ENCODE measurements around the gene NVL. TPM values are rescaled to one million over a fixed set of nuclear protein-coding genes. Genes with fewer than 3 reads are reported as not detected.
A peak's percentile ranks its signal among the peaks of the same experiment; 100 is the strongest.

Gene NVL
- total and polyA plus RNA-seq, 4 donors = 15.7 to 28.5 (median 23.9) TPM

GRCh38 chr1:224188286-224188685 is 141.7 kb downstream of the NVL start:
- Histone ChIP-seq H3K27ac (ENCODE audit: low read depth in 1 of 2, low read length in 2 of 2) (no peak overlapping the region), H3K27me3 (ENCODE audit: control insufficient read depth in 1 of 2, insufficient read depth in 2 of 2, low read length in 1 of 2) (no peaks in the 10 kb centered on the region), H3K36me3 (ENCODE audit: control insufficient read depth in 1 of 2, insufficient read depth in 2 of 2, low read length in 1 of 2) (peaks cover 0 to 4% of the 10 kb centered on the region in 2 donors), H3K9me3 (ENCODE audit: control insufficient read depth, low read length) (no peaks in the 10 kb centered on the region), H3K4me3 (ENCODE audit: low read length in 2 of 2) (no peak overlapping the region), H3K4me1 (ENCODE audit: control insufficient read depth in 1 of 2, insufficient read depth in 2 of 2, low read length in 2 of 2) (no peaks in the 10 kb centered on the region)
- no peak for DNase-seq
- intact Hi-C loops (cut with DNase I) = no loop called here
- WGBS, 2 donors = 97 to 99% methylated on average over 2 of the region's 2 CpGs
- ATAC-seq (ENCODE audit: low FRiP score) = no peak

GRCh38 chr1:224185208-224185607 is 144.8 kb downstream of the NVL start:
- no peaks in the 10 kb centered on the region for H3K27me3 ChIP-seq (ENCODE audit: control insufficient read depth in 1 of 2, insufficient read depth in 2 of 2, low read length in 1 of 2)
- H3K4me3 ChIP-seq (ENCODE audit: low read length in 2 of 2) = no peak overlapping the region
- no peaks in the 10 kb centered on the region for H3K36me3 ChIP-seq (ENCODE audit: control insufficient read depth in 1 of 2, insufficient read depth in 2 of 2, low read length in 1 of 2)
- no peak for ATAC-seq (ENCODE audit: low FRiP score)
- 88 to 89% methylated on average over 8 of the region's 8 CpGs for WGBS, 2 donors
- no peaks in the 10 kb centered on the region for H3K4me1 ChIP-seq (ENCODE audit: control insufficient read depth in 1 of 2, insufficient read depth in 2 of 2, low read length in 2 of 2)
- H3K27ac ChIP-seq (ENCODE audit: low read depth in 1 of 2, low read length in 2 of 2) = no peak overlapping the region
- no peaks in the 10 kb centered on the region for H3K9me3 ChIP-seq (ENCODE audit: control insufficient read depth, low read length)
- intact Hi-C loops (cut with DNase I) = no loop called here
- DNase-seq = no peak

DNA sequence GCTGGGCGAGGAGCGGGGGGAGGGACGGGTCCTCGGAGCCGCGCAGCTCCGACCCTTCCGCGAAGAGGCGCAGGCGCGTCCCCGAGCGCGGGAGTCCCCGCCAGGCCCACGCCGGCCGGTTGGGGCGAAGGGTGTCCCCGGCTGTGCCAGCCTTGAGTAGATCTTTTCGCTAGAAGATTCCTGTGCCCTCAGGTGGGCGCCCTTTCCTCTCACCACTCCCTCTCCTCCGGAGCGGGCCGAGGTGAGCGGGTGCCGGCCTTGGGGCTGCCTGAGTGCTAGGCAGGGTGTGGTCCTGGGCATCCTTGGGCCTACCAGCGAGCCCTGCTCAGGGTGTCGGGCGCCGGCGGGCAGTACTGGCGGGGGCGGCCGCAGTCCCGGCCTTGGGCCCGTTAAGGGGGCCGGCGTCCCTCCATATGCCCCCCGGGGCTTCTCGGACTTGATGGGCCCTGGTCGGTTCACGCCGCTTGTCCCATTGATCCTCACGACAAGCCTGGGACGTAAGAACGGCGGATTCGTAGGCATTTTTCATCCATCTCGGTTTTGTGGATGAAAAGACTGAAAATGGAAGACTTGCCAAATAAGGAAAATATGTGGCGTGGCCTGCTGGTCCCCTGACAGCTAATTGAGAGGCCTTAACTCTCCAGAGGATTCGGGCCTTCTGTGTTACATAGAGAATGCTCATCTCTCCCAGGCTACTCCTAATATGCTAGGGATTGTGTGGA is 146.2 kb downstream of the NVL start:
- H3K9me3 ChIP-seq (ENCODE audit: control insufficient read depth, low read length) = no peaks in the 10 kb centered on the region
- ATAC-seq (ENCODE audit: low FRiP score) = peak; percentile 87
- H3K4me1 ChIP-seq (ENCODE audit: control insufficient read depth in 1 of 2, insufficient read depth in 2 of 2, low read length in 2 of 2) = no peaks in the 10 kb centered on the region
- intact Hi-C loops (cut with DNase I) = loop anchor here in 1 of 2 donors (5.0 kb wide), 1 partner anchor 66 kb away; no protein-coding TSS in a partner anchor
- peak overlapping the region; percentile 88 to 96 for H3K27ac ChIP-seq (ENCODE audit: low read depth in 1 of 2, low read length in 2 of 2)
- DNase-seq = peak; percentile 76 to 88
- H3K36me3 ChIP-seq (ENCODE audit: control insufficient read depth in 1 of 2, insufficient read depth in 2 of 2, low read length in 1 of 2) = no peaks in the 10 kb centered on the region
- WGBS, 2 donors = 0% methylated on average over 43 to 53 of the region's 53 CpGs
- H3K27me3 ChIP-seq (ENCODE audit: control insufficient read depth in 1 of 2, insufficient read depth in 2 of 2, low read length in 1 of 2) = no peaks in the 10 kb centered on the region
- peak overlapping the region; percentile 78 to 96 for H3K4me3 ChIP-seq (ENCODE audit: low read length in 2 of 2)

- Histone ChIP-seq H3K9me3 (ENCODE audit: control insufficient read depth, low read length) (no peaks in the 10 kb centered on the region), H3K4me3 (ENCODE audit: low read length in 2 of 2) (peak within 1 kb of the TSS; percentile 78 to 96), H3K27ac (ENCODE audit: low read depth in 1 of 2, low read length in 2 of 2) (peak within 1 kb of the TSS; percentile 88 to 96), H3K27me3 (ENCODE audit: control insufficient read depth in 1 of 2, insufficient read depth in 2 of 2, low read length in 1 of 2) (no peaks in the 10 kb centered on the region), H3K36me3 (ENCODE audit: control insufficient read depth in 1 of 2, insufficient read depth in 2 of 2, low read length in 1 of 2) (no peaks in the 10 kb centered on the region), H3K4me1 (ENCODE audit: control insufficient read depth in 1 of 2, insufficient read depth in 2 of 2, low read length in 2 of 2) (no peaks in the 10 kb centered on the region)
- ATAC-seq (ENCODE audit: low FRiP score) (peak; percentile 96), DNase-seq (peak; percentile 86 to 93)
- intact Hi-C loops (cut with DNase I) = loop anchor here in 1 of 2 donors (5.0 kb wide), 1 partner anchor 66 kb away; no protein-coding TSS in a partner anchor
- 0 to 1% methylated on average over 82 to 94 of the region's 94 CpGs for WGBS, 2 donors
Measured at GRCh38 chr1:224182866-224183590, 146.9 kb downstream of the NVL start, which contains the start of gene DEGS1. Gene DEGS1, plus strand, starts transcription at chr1:224183240. Its CDS starts 97 bp downstream, at chr1:224183337.

DNA sequence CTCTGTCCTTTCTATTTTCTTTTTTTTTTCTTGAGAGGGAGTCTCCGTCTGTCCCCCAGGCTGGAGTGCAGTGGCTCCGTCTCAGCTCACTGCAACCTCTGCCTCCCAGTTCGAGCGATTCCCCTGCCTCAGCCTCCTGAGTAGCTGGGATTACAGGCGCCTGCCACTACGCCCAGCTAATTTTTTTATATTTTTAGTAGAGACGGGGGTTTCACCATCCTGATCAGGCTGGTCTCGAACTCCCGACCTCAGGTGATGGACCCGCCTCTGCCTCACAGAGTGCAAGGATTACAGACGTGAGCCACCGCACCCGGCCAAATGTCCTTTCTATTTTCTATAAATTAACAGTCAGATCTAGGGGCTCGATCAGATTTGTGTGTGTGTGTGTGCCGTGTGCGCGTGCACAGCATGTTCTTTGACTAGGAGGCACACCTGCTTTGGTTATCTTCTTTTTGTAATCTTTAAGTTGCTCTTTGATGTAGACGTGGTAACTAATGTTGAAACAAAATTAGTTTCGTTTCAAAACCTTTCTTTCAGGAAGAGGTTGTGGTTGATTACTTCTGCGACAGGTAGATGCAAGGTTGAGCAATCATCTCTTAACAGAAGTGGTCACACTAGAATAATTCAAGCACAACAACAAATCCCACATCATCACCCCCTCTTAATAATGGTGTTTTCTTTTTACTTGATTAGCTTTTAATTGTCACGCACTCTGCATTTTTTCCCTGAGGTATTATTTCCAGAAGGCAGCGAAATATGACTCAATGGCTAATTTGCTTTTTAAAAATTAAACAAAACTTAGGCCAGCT is 147.7 kb downstream of the NVL start:
- H3K9me3 ChIP-seq (ENCODE audit: control insufficient read depth, low read length) = no peaks in the 10 kb centered on the region
- H3K27me3 ChIP-seq (ENCODE audit: control insufficient read depth in 1 of 2, insufficient read depth in 2 of 2, low read length in 1 of 2) = no peaks in the 10 kb centered on the region
- H3K27ac ChIP-seq (ENCODE audit: low read depth in 1 of 2, low read length in 2 of 2) = peak overlapping the region; percentile 34 to 88
- H3K36me3 ChIP-seq (ENCODE audit: control insufficient read depth in 1 of 2, insufficient read depth in 2 of 2, low read length in 1 of 2) = no peaks in the 10 kb centered on the region
- ATAC-seq (ENCODE audit: low FRiP score) (no peak), DNase-seq (no peak)
- H3K4me3 ChIP-seq (ENCODE audit: low read length in 2 of 2) = peak overlapping the region; percentile 78 to 96
- intact Hi-C loops (cut with DNase I) = loop anchor here in 1 of 2 donors (5.0 kb wide), 1 partner anchor 65 kb away; no protein-coding TSS in a partner anchor
- WGBS, 2 donors = 74 to 75% methylated on average over 22 of the region's 22 CpGs
- H3K4me1 ChIP-seq (ENCODE audit: control insufficient read depth in 1 of 2, insufficient read depth in 2 of 2, low read length in 2 of 2) = no peaks in the 10 kb centered on the region

DNA sequence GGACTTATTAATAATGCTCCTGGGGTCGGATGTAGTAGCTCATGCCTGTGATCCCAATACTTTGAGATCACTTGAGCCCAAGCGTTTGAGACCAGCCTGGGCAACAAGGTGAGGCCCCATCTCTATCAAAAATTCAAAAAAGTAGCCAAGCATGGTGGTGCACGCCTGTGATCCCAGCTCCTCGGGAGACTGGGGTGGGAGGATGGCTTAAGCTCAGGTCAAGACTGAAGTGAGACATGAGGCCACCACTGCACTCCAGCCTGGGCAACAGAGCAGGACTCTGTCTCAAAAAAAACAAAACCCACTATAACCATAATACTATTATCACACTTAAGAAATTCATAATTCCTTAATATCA is 148.5 kb downstream of the NVL start:
- Histone ChIP-seq H3K27me3 (ENCODE audit: control insufficient read depth in 1 of 2, insufficient read depth in 2 of 2, low read length in 1 of 2) (no peaks in the 10 kb centered on the region), H3K4me3 (ENCODE audit: low read length in 2 of 2) (no peak overlapping the region), H3K36me3 (ENCODE audit: control insufficient read depth in 1 of 2, insufficient read depth in 2 of 2, low read length in 1 of 2) (no peaks in the 10 kb centered on the region), H3K27ac (ENCODE audit: low read depth in 1 of 2, low read length in 2 of 2) (no peak overlapping the region), H3K4me1 (ENCODE audit: control insufficient read depth in 1 of 2, insufficient read depth in 2 of 2, low read length in 2 of 2) (no peaks in the 10 kb centered on the region), H3K9me3 (ENCODE audit: control insufficient read depth, low read length) (no peaks in the 10 kb centered on the region)
- no peak for ATAC-seq (ENCODE audit: low FRiP score)
- DNase-seq = no peak
- WGBS, 2 donors = 88 to 94% methylated on average over 4 of the region's 4 CpGs
- intact Hi-C loops (cut with DNase I) = loop anchor here in 1 of 2 donors (5.0 kb wide), 1 partner anchor 64 kb away; no protein-coding TSS in a partner anchor

GRCh38 chr1:224180783-224181452 is 149.1 kb downstream of the NVL start:
- H3K4me3 ChIP-seq (ENCODE audit: low read length in 2 of 2) = no peak overlapping the region
- H3K9me3 ChIP-seq (ENCODE audit: control insufficient read depth, low read length) = no peaks in the 10 kb centered on the region
- H3K27me3 ChIP-seq (ENCODE audit: control insufficient read depth in 1 of 2, insufficient read depth in 2 of 2, low read length in 1 of 2) = no peaks in the 10 kb centered on the region
- no peaks in the 10 kb centered on the region for H3K4me1 ChIP-seq (ENCODE audit: control insufficient read depth in 1 of 2, insufficient read depth in 2 of 2, low read length in 2 of 2)
- WGBS, 2 donors = 95 to 98% methylated on average over 11 of the region's 11 CpGs
- H3K27ac ChIP-seq (ENCODE audit: low read depth in 1 of 2, low read length in 2 of 2) = no peak overlapping the region
- intact Hi-C loops (cut with DNase I) = loop anchor here in 1 of 2 donors (5.0 kb wide), 1 partner anchor 64 kb away; no protein-coding TSS in a partner anchor
- DNase-seq (no peak), ATAC-seq (ENCODE audit: low FRiP score) (no peak)
- H3K36me3 ChIP-seq (ENCODE audit: control insufficient read depth in 1 of 2, insufficient read depth in 2 of 2, low read length in 1 of 2) = no peaks in the 10 kb centered on the region

DNA sequence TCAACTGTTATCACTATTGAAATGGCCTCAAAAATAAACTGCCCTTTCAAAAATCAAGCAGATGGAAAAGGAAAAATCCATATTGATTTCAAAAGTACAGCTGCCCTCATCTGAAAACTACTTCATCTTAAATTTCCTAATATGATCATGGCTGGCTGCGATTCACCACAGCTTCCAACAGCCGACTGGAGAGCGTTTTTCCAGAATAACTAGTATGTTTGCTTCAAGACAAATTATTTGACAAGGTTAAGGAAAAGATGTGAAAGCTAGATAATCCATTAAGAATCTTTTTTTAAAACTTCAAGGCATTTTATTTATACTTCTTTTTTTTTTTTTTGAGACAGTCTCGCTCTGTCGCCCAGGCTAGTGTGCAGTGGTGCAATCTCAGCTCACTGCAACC is 151.1 kb downstream of the NVL start:
- Histone ChIP-seq H3K36me3 (ENCODE audit: control insufficient read depth in 1 of 2, insufficient read depth in 2 of 2, low read length in 1 of 2) (no peaks in the 10 kb centered on the region), H3K27me3 (ENCODE audit: control insufficient read depth in 1 of 2, insufficient read depth in 2 of 2, low read length in 1 of 2) (no peaks in the 10 kb centered on the region), H3K9me3 (ENCODE audit: control insufficient read depth, low read length) (no peaks in the 10 kb centered on the region), H3K27ac (ENCODE audit: low read depth in 1 of 2, low read length in 2 of 2) (no peak overlapping the region), H3K4me1 (ENCODE audit: control insufficient read depth in 1 of 2, insufficient read depth in 2 of 2, low read length in 2 of 2) (no peaks in the 10 kb centered on the region), H3K4me3 (ENCODE audit: low read length in 2 of 2) (no peak overlapping the region)
- ATAC-seq (ENCODE audit: low FRiP score) = no peak
- DNase-seq = no peak
- intact Hi-C loops (cut with DNase I) = no loop called here
- WGBS, 2 donors = 95 to 97% methylated on average over 5 of the region's 5 CpGs
